ENCODE results near the gene NEO1.
A peak's percentile ranks its signal among the peaks of the same experiment; 100 is the strongest.

The NEO1 gene

DNA sequence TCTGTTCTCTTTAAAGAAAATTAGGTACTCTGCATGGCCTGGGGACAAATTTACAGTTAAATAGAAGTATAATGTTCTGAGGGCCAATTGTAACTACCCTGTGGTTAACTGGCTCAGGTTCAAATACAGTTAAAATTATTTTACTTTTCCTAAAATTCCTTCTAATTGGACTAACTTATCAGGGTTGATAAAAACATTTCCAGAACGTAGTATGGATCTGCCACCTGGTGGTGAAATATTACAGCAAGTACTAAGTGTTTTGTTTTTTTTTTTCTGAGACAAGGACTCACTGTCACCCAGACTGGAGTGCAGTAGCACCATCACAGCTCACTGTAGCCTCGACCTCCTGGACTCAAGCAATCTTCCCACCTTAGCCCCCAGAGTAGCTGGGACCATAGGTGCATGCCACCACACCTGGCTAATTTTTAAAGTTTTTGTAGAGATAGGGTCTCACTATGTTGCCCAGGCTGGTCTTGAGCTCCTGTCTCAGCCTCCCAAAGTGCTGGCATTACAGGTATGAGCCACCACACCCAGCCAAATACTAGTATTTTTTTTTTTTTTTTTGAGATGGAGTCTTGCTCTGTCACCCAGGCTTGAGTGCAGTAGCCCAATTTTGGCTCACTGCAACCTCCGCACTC lies 29.2 kb downstream of the NEO1 start:
- TF ChIP-seq, protein P1, sequence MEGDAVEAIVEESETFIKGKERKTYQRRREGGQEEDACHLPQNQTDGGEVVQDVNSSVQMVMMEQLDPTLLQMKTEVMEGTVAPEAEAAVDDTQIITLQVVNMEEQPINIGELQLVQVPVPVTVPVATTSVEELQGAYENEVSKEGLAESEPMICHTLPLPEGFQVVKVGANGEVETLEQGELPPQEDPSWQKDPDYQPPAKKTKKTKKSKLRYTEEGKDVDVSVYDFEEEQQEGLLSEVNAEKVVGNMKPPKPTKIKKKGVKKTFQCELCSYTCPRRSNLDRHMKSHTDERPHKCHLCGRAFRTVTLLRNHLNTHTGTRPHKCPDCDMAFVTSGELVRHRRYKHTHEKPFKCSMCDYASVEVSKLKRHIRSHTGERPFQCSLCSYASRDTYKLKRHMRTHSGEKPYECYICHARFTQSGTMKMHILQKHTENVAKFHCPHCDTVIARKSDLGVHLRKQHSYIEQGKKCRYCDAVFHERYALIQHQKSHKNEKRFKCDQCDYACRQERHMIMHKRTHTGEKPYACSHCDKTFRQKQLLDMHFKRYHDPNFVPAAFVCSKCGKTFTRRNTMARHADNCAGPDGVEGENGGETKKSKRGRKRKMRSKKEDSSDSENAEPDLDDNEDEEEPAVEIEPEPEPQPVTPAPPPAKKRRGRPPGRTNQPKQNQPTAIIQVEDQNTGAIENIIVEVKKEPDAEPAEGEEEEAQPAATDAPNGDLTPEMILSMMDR (IDR thresholded peaks at IDR 0.05; ENCODE audit: low read length, missing control alignments) = peak; percentile 69
- peak; percentile 82 for DNase-seq (ENCODE audit: low read depth)
- H3K4me3 ChIP-seq (replicated peaks; ENCODE audit: low read depth, low read length) = no peak overlapping the region

DNA sequence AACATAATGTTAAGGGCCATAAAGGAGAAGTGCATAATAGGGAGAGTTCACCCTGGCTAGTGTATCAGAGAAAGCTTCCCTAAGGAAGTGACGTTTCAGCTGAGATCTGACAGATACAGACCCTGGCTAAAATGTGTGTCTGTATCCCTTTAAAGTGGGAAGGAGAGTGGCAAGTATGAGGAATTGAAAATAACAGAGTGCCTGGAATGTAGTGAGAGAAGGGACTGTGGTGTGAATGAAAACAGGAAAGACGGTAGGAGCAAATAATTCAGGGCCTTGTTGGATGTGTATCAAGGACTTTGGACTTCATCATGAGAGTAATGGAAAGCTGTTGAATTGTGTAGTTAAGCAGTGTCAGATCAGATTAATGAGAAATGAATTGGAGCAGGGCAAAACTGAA lies 30.5 kb downstream of the NEO1 start:
- DNase-seq (ENCODE audit: low read depth) = no peak
- TF ChIP-seq, protein P1 (IDR thresholded peaks at IDR 0.05; ENCODE audit: low read length, missing control alignments) = no peak
- no peak overlapping the region for H3K4me3 ChIP-seq (replicated peaks; ENCODE audit: low read depth, low read length)

DNA sequence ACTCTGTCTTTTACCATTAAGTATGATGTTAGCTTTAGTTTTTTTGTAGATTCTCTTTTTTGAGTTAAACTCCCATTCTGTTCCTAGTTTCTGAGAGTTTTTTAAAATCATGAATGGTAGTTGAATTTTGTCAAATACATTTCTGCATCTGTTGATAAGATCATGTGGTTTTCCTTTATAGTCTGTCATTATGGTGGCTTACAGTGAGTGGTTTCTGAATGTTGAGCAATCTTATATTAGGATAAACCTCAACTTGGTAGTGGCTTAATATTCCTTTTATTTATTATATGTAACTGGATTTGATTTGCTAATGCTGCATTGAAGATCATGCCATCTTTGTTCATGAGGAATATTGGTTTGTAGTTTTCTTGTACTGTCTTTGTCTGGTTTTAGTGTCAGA lies 34.8 kb downstream of the NEO1 start:
- TF ChIP-seq, protein P1 (IDR thresholded peaks at IDR 0.05; ENCODE audit: low read length, missing control alignments) = no peak
- DNase-seq (ENCODE audit: low read depth) = no peak

DNA sequence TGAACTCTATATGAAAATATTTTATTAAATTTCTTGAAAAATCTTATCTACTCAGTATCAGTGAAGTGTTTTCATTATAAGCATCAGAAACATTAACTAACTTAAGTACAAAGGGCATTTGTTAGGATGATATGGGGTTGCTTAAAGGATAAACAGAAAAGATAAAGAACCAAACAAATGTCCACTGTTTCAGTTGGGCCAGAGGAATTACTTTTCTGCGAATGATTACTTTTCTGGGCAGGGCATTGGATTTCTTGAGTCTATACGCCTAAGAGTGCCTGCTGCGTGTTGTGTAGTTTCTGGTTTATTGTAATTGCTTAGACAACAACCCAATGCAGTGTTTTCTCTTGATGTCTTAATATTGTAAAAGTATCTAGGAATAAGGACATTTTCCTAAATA lies 52.8 kb downstream of the NEO1 start:
- no peak overlapping the region for H3K4me3 ChIP-seq (replicated peaks; ENCODE audit: low read depth, low read length)
- DNase-seq (ENCODE audit: low read depth) = no peak
- TF ChIP-seq, protein P1 (IDR thresholded peaks at IDR 0.05; ENCODE audit: low read length, missing control alignments) = no peak

More for the DNA sequence above, 34.8 kb downstream of the NEO1 start:
- H3K4me3 ChIP-seq (replicated peaks; ENCODE audit: low read depth, low read length) = no peak overlapping the region

DNA sequence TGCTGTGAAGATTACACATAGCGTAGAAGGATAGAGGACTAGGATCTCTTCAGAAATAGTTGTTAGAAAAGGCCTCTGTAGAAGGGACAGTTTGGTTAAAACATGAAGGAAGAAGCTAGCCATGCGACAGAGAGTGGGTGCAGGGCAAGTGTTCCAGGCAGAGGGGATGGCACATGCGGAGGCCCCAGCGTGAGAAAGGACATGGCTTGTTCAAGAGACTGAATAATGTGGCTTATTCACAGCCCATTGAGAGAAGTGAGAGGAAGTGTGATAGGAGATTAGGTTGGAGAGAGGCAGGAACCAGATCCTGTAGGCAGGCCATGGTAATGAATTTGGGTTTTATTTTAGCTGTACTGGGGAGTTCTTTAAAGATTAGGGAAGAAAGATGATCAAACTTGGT lies 56.4 kb downstream of the NEO1 start:
- H3K4me3 ChIP-seq (replicated peaks; ENCODE audit: low read depth, low read length) = no peak overlapping the region
- no peak for DNase-seq (ENCODE audit: low read depth)
- TF ChIP-seq, protein P1 (IDR thresholded peaks at IDR 0.05; ENCODE audit: low read length, missing control alignments) = no peak

DNA sequence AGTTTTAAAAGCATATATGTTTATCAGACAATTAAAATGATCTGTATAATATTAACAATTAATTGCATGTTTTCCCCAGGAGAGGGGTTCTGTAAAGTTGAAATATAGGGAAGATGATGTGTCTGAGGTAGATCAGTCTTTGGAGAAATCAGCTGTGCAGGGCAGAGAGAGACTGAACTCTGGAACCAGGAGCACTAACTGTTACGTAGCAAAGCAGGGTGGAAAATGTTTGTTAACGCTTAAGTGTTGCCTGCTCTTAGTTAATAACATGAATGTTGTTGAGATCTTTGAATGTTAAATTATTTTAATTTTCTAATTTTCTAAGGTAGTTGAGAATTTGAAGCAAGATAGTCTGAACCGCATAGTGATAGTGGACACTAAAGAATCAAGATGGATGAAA lies 57.5 kb downstream of the NEO1 start:
- TF ChIP-seq, protein P1 (IDR thresholded peaks at IDR 0.05; ENCODE audit: low read length, missing control alignments) = no peak

DNA sequence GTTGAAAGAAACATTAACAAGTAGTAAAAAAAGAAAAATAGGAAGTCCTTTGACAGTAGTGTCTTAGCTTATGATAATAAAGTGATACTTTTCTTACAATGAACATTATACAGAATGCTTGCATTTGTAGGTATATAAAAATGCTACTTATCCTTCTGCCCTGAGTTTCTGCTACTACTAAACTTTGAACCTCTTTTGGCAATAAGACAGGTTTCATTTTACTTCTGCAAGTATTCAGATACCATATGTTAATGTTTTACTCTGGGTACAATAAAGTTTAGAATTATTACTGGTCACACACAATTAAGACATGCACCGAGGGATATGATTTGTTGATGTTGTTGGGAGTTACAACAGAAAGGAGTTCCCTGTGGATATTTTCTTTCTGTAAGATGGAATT lies 57.9 kb downstream of the NEO1 start:
- DNase-seq (ENCODE audit: low read depth) = no peak
- TF ChIP-seq, protein P1 (IDR thresholded peaks at IDR 0.05; ENCODE audit: low read length, missing control alignments) = no peak
- no peak overlapping the region for H3K4me3 ChIP-seq (replicated peaks; ENCODE audit: low read depth, low read length)

More for the DNA sequence above, 57.5 kb downstream of the NEO1 start:
- no peak for DNase-seq (ENCODE audit: low read depth)
- H3K4me3 ChIP-seq (replicated peaks; ENCODE audit: low read depth, low read length) = no peak overlapping the region

Measured in fibroblast of pulmonary artery (primary cell).